ENCODE results near the gene TEX48.

GRCh38 chr9:114695948-114696347 is 14.0 kb upstream of the TEX48 start:
- TF ChIP-seq EZH2 (IDR thresholded peaks at IDR 0.05; ENCODE audit: insufficient read depth, poor library complexity, severe bottlenecking) (no peak), EZH2phosphoT487 (IDR thresholded peaks at IDR 0.05; ENCODE audit: insufficient read depth, low read depth) (no peak)

All from GM23248 (cell line).